Measurements from ENCODE around the gene GALNT7. TPM values are rescaled to one million over a fixed set of nuclear protein-coding genes. Genes with fewer than 3 reads are reported as not detected.

The GALNT7 gene
- total and polyA plus RNA-seq, 9 donors = 9.0 to 23.7 (median 17.6) TPM

- H3K4me1 ChIP-seq (ENCODE audit: insufficient read depth) = peaks cover 2% of the 10 kb centered on the region
- no peaks in the 10 kb centered on the region for H3K27me3 ChIP-seq
- TF ChIP-seq EP300 (IDR thresholded peaks at IDR 0.05) = no peak
- no peak for TF ChIP-seq POLR2A (IDR thresholded peaks at IDR 0.05)
- TF ChIP-seq, protein P1, sequence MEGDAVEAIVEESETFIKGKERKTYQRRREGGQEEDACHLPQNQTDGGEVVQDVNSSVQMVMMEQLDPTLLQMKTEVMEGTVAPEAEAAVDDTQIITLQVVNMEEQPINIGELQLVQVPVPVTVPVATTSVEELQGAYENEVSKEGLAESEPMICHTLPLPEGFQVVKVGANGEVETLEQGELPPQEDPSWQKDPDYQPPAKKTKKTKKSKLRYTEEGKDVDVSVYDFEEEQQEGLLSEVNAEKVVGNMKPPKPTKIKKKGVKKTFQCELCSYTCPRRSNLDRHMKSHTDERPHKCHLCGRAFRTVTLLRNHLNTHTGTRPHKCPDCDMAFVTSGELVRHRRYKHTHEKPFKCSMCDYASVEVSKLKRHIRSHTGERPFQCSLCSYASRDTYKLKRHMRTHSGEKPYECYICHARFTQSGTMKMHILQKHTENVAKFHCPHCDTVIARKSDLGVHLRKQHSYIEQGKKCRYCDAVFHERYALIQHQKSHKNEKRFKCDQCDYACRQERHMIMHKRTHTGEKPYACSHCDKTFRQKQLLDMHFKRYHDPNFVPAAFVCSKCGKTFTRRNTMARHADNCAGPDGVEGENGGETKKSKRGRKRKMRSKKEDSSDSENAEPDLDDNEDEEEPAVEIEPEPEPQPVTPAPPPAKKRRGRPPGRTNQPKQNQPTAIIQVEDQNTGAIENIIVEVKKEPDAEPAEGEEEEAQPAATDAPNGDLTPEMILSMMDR (IDR thresholded peaks at IDR 0.05) = no peak
- no peaks in the 10 kb centered on the region for H3K9me3 ChIP-seq
- WGBS, 3 donors = 95% methylated on average over 4 of the region's 4 CpGs
- DNase-seq = no peak
- no peaks in the 10 kb centered on the region for H3K36me3 ChIP-seq
- intact Hi-C loops (cut with DNase I) = loop anchor here in 1 of 4 donors (10.0 kb wide), 1 partner anchor 142 kb away; no protein-coding TSS in a partner anchor
- H3K4me3 ChIP-seq = no peak overlapping the region
- no peak overlapping the region for H3K27ac ChIP-seq
Measured at GRCh38 chr4:173166491-173166890, 2.1 kb upstream of the GALNT7 start.

- Histone ChIP-seq H3K9me3 (no peaks in the 10 kb centered on the region), H3K27ac (peak overlapping the region in 1 of 2 donors; percentile 96), H3K4me1 (ENCODE audit: insufficient read depth) (peaks cover 2% of the 10 kb centered on the region), H3K36me3 (no peaks in the 10 kb centered on the region), H3K4me3 (peak overlapping the region; percentile 73), H3K27me3 (no peaks in the 10 kb centered on the region)
- TF ChIP-seq, protein P1 (IDR thresholded peaks at IDR 0.05) = no peak
- TF ChIP-seq EP300 (IDR thresholded peaks at IDR 0.05) = no peak
- TF ChIP-seq POLR2A (IDR thresholded peaks at IDR 0.05) = no peak
- 5 to 8% (median 8%) methylated on average over 19 of the region's 19 CpGs for WGBS, 3 donors
- intact Hi-C loops (cut with DNase I) = loop anchor here in 1 of 4 donors (10.0 kb wide), 1 partner anchor 143 kb away; no protein-coding TSS in a partner anchor
- DNase-seq = peak in 4 of 5 donors; percentile 20 to 47 (median 28)
Measured at GRCh38 chr4:173167758-173168395, 734 bp upstream of the GALNT7 start.

DNA sequence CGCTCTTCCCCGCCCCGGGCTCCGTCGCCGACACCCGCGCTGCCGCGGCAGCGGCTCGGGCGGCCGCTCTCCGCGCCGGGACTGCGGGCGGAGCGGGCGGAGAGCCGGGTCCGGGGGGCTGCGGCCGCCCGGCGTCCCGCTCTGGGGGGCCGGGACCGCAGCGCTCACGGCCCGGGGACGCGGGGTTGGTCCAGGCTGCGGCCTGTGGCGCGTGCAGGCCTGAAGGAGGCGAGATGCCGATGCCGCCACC, 492 bp downstream of the GALNT7 start:
- intact Hi-C loops (cut with DNase I) = loop anchor here in 1 of 4 donors (10.0 kb wide), 1 partner anchor 144 kb away; no protein-coding TSS in a partner anchor
- H3K36me3 ChIP-seq = no peaks in the 10 kb centered on the region
- peak overlapping the region; percentile 90 to 96 for H3K27ac ChIP-seq
- H3K27me3 ChIP-seq = no peaks in the 10 kb centered on the region
- H3K9me3 ChIP-seq = no peaks in the 10 kb centered on the region
- 0 to 1% (median 0%) methylated on average over 3 to 41 of the region's 41 CpGs for WGBS, 3 donors
- H3K4me1 ChIP-seq (ENCODE audit: insufficient read depth) = peaks cover 2% of the 10 kb centered on the region
- TF ChIP-seq, protein P1 (IDR thresholded peaks at IDR 0.05) = no peak
- TF ChIP-seq EP300 (IDR thresholded peaks at IDR 0.05) = no peak
- TF ChIP-seq POLR2A (IDR thresholded peaks at IDR 0.05) = no peak
- no peak for DNase-seq
- peak overlapping the region; percentile 73 for H3K4me3 ChIP-seq

- H3K36me3 ChIP-seq = no peaks in the 10 kb centered on the region
- H3K27ac ChIP-seq = peak overlapping the region; percentile 90 to 96
- 0 to 1% (median 1%) methylated on average over 46 to 92 of the region's 92 CpGs for WGBS, 3 donors
- H3K4me3 ChIP-seq = peak overlapping the region; percentile 73
- peaks cover 2% of the 10 kb centered on the region for H3K4me1 ChIP-seq (ENCODE audit: insufficient read depth)
- TF ChIP-seq, protein P1 (IDR thresholded peaks at IDR 0.05) = peak in 1 of 3 donors; percentile 5
- peak; percentile 27 for TF ChIP-seq POLR2A (IDR thresholded peaks at IDR 0.05)
- no peak for TF ChIP-seq EP300 (IDR thresholded peaks at IDR 0.05)
- peak; percentile 66 to 81 (median 76) for DNase-seq
- intact Hi-C loops (cut with DNase I) = loop anchor here in 1 of 4 donors (10.0 kb wide), 1 partner anchor 145 kb away; no protein-coding TSS in a partner anchor
- H3K9me3 ChIP-seq = no peaks in the 10 kb centered on the region
- no peaks in the 10 kb centered on the region for H3K27me3 ChIP-seq
Measured at GRCh38 chr4:173169428-173170181, 994 bp downstream of the GALNT7 start.

All from ovary (tissue), 9 donors.